Stimulated activated CD4-positive, alpha-beta T cell treated with anti-CD3 and anti-CD28 coated beads, Interleukin-4, amount 100 ng/mL, for 1 hour (primary cell): ENCODE measurements around the gene LBR.
"Not testable (repeated sequence)": the region's sequence is repeated elsewhere in the genome, so short reads cannot be mapped to it uniquely, and the experiment has no call there.

Experiments used
- DNase-seq: peaks from one replicate; pipeline ENCODE4 v3.0.0-alpha.2; 2020

Gene LBR

GRCh38 chr1:225418059-225418458 is 9.8 kb downstream of the LBR start:
- no peak for DNase-seq

DNA sequence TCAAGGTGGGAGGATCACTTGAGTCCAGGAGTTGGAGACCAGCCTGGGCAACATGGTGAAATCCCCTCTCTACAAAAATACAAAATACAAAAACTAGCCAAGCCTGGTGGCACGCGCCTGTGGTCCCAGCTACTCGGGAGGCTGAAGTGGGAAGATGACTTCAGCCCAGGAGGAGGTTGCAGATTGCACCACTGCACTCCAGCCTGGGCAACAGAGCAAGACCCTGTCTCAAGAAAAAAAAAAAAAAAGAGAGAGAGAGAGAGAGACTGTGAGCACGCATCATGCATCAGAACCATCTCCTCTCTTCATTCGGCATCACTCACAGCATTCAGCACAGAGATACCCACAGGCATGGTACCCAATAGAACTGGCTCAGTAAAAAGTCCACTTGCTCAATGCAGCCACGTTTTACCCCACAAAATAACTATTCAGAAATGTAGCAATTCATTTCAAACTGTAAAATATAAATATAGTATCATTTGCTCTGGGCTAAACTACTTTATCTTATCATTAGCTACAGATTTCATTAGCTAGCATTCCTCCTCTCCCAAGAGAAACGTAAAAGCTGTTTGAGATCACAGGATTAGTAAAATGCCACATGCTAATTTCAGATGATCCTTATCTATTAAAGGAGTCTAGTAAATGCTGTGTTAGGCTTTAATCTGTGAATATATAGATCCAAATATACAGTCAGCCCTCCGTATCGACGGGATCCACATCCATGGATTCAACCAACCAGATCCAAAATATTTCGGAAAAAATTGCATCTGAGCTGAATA is 11.7 kb downstream of the LBR start:
- no peak for DNase-seq

- no peak for DNase-seq
Measured at GRCh38 chr1:225415307-225415706, 12.5 kb downstream of the LBR start.

GRCh38 chr1:225413708-225414375 is 14.0 kb downstream of the LBR start:
- no peak for DNase-seq

DNA sequence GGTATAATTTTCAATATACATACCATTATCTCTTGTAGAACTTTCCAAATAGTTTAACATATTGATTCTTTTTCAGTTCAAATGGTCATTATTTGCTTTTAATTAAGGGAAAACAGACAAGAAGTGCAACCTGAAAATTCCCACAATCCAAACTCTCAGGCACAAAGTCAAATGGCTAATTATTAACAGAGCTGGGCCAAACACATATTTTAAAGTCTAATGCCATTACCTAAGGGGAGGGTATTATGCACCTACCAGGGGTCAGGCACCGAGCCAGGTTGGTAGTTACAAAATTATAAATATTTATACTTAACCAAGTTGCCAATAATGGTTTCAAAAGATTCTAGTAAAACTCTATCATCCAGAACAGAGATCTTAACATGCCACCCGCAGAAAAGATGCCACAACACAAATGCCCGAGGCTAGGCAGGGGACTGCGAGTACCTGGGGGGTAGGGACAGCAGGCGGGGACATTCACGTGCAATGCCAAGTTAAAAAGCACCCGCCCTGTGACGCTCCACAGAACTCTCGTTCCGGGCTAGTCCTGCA is 15.0 kb downstream of the LBR start:
- DNase-seq, result no peak

DNA sequence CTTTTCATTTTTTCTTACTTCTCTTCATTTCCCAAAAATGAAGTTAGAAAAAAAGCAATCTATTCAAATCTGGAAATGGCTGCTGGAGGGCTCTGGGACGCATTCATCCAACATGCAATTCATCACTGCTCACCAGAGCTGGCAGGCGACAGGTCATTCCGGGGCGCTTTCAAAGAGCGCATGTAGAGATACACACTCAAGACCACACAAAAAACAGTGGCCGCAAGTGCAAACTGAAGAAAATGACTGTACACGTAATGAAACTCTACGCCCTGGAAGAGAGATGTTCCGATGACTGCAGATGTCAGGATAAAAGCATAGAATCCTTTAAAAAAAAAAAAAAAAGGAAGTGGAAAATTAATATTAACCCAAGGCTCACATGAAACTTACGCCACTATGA is 15.5 kb downstream of the LBR start:
- DNase-seq, result no peak

GRCh38 chr1:225410036-225410435 is 17.8 kb downstream of the LBR start:
- no peak for DNase-seq

DNA sequence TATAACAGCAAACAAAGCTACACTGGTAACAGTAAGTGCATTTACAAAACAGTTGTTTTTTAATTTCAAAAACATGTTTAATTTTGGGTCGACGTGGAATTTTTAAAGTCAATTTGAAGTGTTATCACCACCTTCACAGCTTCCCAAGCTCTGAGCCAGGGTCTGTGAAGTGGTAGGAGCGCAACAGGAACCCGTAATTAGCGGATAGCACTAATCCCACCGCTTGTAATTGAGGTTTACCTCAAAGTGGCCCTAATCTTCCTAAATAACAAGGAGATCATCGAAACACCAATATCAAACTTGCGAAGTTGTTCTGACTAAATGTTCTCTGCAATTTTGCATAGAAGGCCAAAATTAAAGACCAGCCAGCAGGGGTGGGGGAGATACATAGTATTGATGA is 18.8 kb downstream of the LBR start:
- DNase-seq, result no peak

- DNase-seq, result no peak
Measured at GRCh38 chr1:225408249-225408648, 19.6 kb downstream of the LBR start.

- DNase-seq, result no peak
Measured at GRCh38 chr1:225407755-225408154, 20.1 kb downstream of the LBR start.

DNA sequence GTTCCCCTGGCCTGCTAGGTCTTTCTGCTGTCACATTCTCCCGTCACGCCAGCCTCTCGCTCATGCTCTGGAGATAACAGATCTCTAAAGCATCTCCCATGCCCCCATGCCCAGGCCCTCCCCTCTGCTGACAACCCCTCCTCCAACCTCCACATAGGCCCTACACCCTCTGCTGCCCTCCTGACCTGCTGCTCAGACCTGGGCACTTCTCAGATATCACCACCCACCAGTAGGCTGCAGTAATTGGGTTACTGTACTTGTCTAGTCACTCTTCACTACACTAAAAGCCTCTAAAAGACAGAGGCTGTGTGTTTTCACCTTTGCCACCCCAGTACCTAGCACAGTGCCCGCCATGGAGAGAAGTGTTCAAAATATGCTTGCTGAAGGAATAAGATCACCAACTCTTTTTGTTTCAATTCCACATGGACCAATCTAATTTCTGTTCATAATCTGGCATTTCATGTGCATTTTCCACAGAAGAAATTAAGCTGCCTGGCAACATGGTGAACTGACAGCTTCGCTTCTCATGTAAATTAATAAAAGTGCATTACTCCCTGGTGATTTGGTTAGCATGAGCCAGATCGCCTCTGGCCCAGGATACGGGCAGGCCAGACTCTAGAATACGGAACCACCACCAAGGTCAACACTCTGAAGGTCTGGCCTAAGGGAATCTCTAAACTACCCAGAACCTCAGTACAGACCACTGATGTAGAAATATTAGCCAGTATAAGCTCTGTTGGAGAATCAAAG is 20.7 kb downstream of the LBR start:
- DNase-seq, result no peak

GRCh38 chr1:225400968-225401367 is 26.9 kb downstream of the LBR start:
- no peak for DNase-seq

DNA sequence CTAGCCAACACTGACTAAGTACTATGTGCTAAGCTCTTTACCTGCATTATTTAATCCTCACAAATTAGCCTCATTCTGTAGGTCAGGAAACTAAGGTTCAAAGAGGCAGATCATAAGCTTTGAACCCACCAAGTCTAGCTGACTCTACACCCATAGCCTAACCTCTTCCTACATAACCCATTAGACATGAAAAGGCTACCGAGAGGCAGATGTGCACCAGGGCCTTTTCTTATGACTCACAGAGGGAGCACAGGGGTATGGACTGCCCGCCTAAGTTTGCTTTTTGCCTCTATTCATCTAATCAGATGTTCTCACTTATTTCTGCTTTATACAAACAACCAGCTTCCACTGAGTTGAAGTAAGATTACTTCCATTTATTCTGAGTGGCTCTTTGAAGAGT is 31.5 kb downstream of the LBR start:
- no peak for DNase-seq

- DNase-seq, result no peak
Measured at GRCh38 chr1:225389843-225390242, 38.0 kb downstream of the LBR start.

DNA sequence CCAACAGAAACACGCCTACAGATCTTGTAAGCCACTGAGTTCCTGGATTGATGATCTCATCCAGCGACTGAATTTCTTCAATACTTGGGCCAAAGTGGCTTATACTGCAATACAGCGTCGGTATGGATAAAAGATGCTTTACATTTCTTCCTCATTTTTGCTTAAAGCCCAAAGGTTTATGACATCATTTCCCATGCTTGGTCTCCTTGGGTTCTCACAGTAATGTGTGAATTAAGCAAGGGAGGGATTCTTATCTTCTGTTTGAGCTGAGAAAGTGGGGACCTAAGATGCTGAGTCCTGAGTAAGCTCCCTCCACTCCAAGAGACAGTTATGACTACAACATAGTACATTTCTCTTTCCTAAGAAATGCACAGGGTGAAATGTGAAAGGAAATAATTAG is 39.5 kb downstream of the LBR start:
- no peak for DNase-seq

GRCh38 chr1:225386860-225387259 is 41.0 kb downstream of the LBR start:
- DNase-seq, result not testable (repeated sequence)

GRCh38 chr1:225380691-225381090 is 47.1 kb downstream of the LBR start:
- DNase-seq, result no peak

- DNase-seq, result no peak
Measured at GRCh38 chr1:225378880-225379279, 49.0 kb downstream of the LBR start.

- DNase-seq, result no peak
Measured at GRCh38 chr1:225374996-225375395, 52.8 kb downstream of the LBR start.

DNA sequence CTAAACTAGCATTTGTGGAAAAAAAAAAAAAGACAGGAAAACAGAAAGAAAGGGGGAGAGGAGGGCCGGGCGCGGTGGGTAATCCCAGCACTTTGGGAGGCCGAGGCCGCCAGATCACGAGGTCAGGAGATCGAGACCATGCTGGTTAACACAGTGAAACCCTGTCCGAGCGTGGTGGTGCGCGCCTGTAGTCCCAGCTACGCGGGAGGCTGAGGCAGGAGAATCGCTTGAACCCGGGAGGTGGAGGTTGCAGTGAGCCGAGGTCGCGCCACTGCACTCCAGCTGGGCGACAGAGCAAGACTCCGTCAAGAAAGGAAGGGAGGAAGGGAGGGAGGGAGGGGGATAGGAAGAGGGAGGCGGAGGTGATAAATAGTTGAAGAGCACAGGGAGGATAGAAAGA is 54.7 kb downstream of the LBR start:
- no peak for DNase-seq

- no peak for DNase-seq
Measured at GRCh38 chr1:225371366-225372010, 56.4 kb downstream of the LBR start.

DNA sequence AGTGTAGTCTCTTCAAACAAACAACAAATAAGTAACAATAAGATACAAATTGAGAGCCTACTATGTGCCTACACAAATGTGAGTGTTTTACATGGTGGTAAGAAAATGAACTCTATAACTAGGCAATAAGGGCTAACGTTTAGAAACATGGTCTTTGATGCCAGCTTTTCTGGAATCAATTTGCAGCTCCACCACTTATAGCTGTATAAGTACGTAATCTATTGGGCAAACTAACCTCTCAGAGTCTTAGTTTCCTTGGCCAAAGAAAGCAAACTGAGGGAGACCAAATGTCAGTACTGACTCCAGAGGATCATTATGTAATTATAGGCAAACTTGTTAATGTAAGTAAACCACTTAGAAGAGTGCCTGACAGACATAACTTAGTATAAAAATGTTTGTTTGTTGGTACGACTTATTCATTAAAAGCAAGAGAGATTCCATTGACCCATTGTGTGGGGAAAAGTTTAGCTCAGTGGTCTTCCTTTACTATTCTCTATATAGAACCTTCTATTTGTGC is 59.7 kb downstream of the LBR start:
- DNase-seq, result no peak

- no peak for DNase-seq
Measured at GRCh38 chr1:225366552-225366951, 61.3 kb downstream of the LBR start.
